Esophagus muscularis mucosa (tissue), 4 donors: ENCODE measurements around the gene FAM131B. TPM values are rescaled to one million over a fixed set of nuclear protein-coding genes. Genes with fewer than 3 reads are reported as not detected.

Experiments used
- DNase-seq: peaks from one replicate; pipeline ENCODE4 v3.0.0-alpha.2; 2017; ENCODE audit errors: extremely low spot score
- H3K27ac ChIP-seq, 4 donors: fragments of 200-600 bp; sonication (generic); replicated peaks in 1 of 4; 1 replicate in 3 of 4; 2 replicates in 1 of 4; pipeline ENCODE4 v1.5.1; 2016 to 2019; ENCODE audit warnings: mild to moderate bottlenecking in 1 of 4
- H3K27me3 ChIP-seq, 4 donors: fragments of 200-600 bp; sonication (generic); one replicate each; pipeline versions ENCODE4 v1.5.1 to v1.6.0; 2016 to 2019
- H3K36me3 ChIP-seq, 4 donors: fragments of 200-600 bp; sonication (generic); one replicate each; pipeline ENCODE4 v1.5.1; 2016 to 2019
- H3K4me1 ChIP-seq, 4 donors: fragments of 200-600 bp; sonication (generic); one replicate each; pipeline ENCODE4 v1.5.1; 2016 to 2019
- H3K4me3 ChIP-seq, 4 donors: fragments of 200-600 bp; sonication (generic); 1 replicate in 2 of 4; 2 replicates in 2 of 4; pipeline ENCODE4 v1.5.1; 2016 to 2019; ENCODE audit warnings: mild to moderate bottlenecking in 4 of 4, moderate library complexity in 1 of 4
- H3K9me3 ChIP-seq, 4 donors: fragments of 200-600 bp; sonication (generic); 1 replicate in 3 of 4; 2 replicates in 1 of 4; pipeline ENCODE4 v1.5.1; 2016 to 2019
- EP300 ChIP-seq: sonication (generic); formaldehyde crosslinking; IDR thresholded peaks from one replicate; pipeline ENCODE4 v1.6.1; 2017; ENCODE audit warnings: antibody characterized with exemption
- POLR2A ChIP-seq: fragments of 450-650 bp; IDR thresholded peaks from one replicate; pipeline ENCODE4 v1.6.1; 2017; ENCODE audit warnings: antibody characterized with exemption, moderate library complexity, mild to moderate bottlenecking, low read depth
- POLR2AphosphoS5 ChIP-seq, 2 donors: sonication (generic); formaldehyde crosslinking; IDR thresholded peaks; one replicate each; pipeline ENCODE4 v1.6.1; 2017; ENCODE audit warnings: antibody characterized with exemption in 2 of 2
- WGBS: methylation state at CpG from one replicate; pipeline ENCODE4 v1.1.5; 2018; 5-methylcytosine and 5-hydroxymethylcytosine counted together
- intact Hi-C: fragments of 100-400 bp; cut with DNase I; formaldehyde crosslinking; loops from one replicate; pipeline ENCODE4 v1.15.1; 2023
- total RNA-seq, 4 donors: library from RNA; depleted of rRNA; stranded (reverse); fragments of >200 nt; gene quantifications; one replicate each; pipeline versions ENCODE4 v1.1.0 to v1.2.1, GENCODE V29; 2016
- TF ChIP-seq, protein P1 (sequence below), 3 experiments: fragments of 200-600 bp in 2 of 3; fragments of 450-650 bp in 1 of 3; sonication (generic) in 2 of 3; IDR thresholded peaks; one replicate each; pipeline ENCODE4 v1.5.1; 2017 to 2019; ENCODE audit warnings: antibody characterized with exemption in 3 of 3, mild to moderate bottlenecking in 2 of 3, moderate library complexity in 1 of 3

FAM131B gene
- total RNA-seq, 4 donors from 2014 or later, result 0.42 to 2.0 (median 1.3) TPM

- Histone ChIP-seq H3K27me3 (no peaks in the 10 kb centered on the region), H3K27ac (peak overlapping the region; percentile 100), H3K4me1 (peaks cover 76 to 100% (median 100%) of the 10 kb centered on the region in 4 donors), H3K9me3 (no peaks in the 10 kb centered on the region), H3K36me3 (peaks cover 27 to 71% (median 53%) of the 10 kb centered on the region in 4 donors), H3K4me3 (no peak overlapping the region)
- 68% methylated on average over 9 of the region's 10 CpGs for WGBS
- TF ChIP-seq POLR2A, result no peak
- TF ChIP-seq, protein P1, sequence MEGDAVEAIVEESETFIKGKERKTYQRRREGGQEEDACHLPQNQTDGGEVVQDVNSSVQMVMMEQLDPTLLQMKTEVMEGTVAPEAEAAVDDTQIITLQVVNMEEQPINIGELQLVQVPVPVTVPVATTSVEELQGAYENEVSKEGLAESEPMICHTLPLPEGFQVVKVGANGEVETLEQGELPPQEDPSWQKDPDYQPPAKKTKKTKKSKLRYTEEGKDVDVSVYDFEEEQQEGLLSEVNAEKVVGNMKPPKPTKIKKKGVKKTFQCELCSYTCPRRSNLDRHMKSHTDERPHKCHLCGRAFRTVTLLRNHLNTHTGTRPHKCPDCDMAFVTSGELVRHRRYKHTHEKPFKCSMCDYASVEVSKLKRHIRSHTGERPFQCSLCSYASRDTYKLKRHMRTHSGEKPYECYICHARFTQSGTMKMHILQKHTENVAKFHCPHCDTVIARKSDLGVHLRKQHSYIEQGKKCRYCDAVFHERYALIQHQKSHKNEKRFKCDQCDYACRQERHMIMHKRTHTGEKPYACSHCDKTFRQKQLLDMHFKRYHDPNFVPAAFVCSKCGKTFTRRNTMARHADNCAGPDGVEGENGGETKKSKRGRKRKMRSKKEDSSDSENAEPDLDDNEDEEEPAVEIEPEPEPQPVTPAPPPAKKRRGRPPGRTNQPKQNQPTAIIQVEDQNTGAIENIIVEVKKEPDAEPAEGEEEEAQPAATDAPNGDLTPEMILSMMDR (IDR thresholded peaks at IDR 0.05), result no peak
- no peak for TF ChIP-seq EP300
- TF ChIP-seq POLR2AphosphoS5 (IDR thresholded peaks at IDR 0.05), result no peak
- intact Hi-C loops, result no loop called here
- DNase-seq, result no peak
These were observed 25.5 kb upstream of the FAM131B start for GRCh38 chr7:143388051-143388450.

DNA sequence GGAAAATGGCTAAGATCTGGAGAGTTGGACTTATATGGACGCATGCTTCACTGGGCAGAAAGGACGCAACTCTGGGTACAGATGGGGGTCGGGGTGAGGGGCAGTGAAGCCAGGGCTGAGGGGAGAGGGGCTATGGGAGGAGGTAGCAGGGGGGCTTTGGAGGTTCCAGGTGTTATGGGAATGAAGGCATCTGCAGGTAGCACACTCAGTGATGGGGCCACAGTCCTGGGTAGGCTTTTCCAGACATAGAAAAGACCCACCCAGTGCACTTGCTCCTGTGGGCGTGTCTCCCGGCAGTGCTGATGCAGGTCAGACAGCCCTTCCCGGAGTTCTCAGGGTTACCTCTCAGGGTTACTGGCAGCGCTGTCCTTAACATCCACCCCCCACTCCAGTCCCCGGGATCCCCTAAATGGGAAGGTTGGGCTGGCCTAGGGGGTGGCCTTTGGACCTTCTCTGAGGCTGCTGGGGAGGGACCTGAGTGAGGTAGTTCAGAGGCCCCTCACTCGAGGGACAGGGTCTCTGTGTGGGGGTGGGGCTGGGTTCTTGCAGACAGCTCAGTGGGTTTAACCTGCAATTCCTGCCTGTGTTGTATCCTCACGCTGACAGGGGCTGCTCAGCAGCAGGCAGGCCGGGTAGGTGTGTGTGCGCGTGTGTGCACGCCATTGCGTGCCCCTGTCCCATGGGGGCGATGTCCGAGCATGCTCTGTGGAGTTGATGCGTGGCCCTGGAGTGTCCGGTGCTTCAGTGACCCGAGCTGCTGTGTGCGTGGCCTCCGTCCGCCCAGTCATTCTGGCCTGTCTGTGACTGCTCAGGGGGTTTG, 24.9 kb upstream of the FAM131B start:
- no peaks in the 10 kb centered on the region for H3K9me3 ChIP-seq
- no peaks in the 10 kb centered on the region for H3K27me3 ChIP-seq
- TF ChIP-seq EP300, result no peak
- TF ChIP-seq POLR2A, result no peak
- TF ChIP-seq POLR2AphosphoS5 (IDR thresholded peaks at IDR 0.05), result peak in 1 of 2 donors; percentile 5
- TF ChIP-seq, protein P1 (IDR thresholded peaks at IDR 0.05), result no peak
- DNase-seq, result no peak
- intact Hi-C loops, result no loop called here
- WGBS, result 69% methylated on average over 13 of the region's 23 CpGs
- peak overlapping the region; percentile 100 for H3K27ac ChIP-seq
- peak overlapping the region in 2 of 4 donors; percentile 1 to 28 for H3K4me3 ChIP-seq
- H3K4me1 ChIP-seq, result peaks cover 76 to 100% (median 100%) of the 10 kb centered on the region in 4 donors
- H3K36me3 ChIP-seq, result peaks cover 27 to 73% (median 56%) of the 10 kb centered on the region in 4 donors

DNA sequence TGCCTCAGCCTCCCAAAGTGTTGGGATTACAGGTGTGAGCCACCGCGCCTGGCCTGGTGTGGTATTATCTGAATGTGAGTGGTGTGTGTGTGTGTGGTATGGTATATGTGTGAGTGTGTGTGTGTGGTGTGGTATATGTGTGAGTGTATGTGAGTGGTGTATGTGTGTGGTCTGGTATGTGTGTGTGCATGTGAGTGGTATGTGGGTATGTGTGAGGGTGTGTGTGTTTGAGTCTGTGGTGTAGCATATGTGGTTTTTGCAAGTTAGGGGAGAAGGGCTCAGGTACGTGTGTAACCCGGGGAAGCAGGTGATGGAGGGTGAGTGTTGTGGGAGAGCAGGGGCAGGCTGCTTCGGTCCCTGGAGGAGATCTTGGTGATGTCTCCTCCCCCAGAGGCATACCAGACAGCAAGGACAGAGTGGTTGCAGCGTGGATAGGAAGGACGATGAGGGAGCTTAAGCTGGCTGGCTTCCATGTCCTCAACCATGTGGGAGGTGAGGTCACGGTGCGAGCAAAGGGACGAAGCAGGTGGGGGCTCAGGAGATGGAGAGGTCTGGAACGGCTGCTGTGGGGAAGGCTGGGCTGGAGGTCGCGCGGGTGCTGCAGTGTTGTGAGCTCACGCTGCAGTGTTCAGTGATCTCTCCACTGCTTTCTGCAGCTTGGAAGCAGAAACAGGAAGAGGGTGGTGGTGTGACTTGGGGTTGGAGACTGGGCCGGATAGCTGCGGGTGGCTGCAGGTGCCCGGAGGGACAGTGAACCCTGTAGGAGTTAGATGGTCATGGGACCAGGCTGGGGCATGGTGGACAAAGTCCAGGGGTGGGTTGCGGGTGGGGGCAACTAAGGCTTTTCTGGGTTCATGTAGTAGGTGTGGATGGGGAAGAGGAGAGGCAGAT, 23.6 kb upstream of the FAM131B start:
- WGBS, result 34% methylated on average over 19 of the region's 19 CpGs
- H3K4me1 ChIP-seq, result peaks cover 66 to 94% (median 92%) of the 10 kb centered on the region in 4 donors
- TF ChIP-seq POLR2A (no peak), POLR2AphosphoS5 (IDR thresholded peaks at IDR 0.05) (peak in 1 of 2 donors; percentile 55)
- H3K36me3 ChIP-seq, result peaks cover 27 to 68% (median 54%) of the 10 kb centered on the region in 4 donors
- intact Hi-C loops, result no loop called here
- no peak for DNase-seq
- no peaks in the 10 kb centered on the region for H3K9me3 ChIP-seq
- peak overlapping the region; percentile 100 for H3K27ac ChIP-seq
- peak overlapping the region; percentile 14 to 37 (median 28) for H3K4me3 ChIP-seq
- H3K27me3 ChIP-seq, result no peaks in the 10 kb centered on the region

- Histone ChIP-seq H3K36me3 (peaks cover 22 to 56% (median 43%) of the 10 kb centered on the region in 4 donors), H3K9me3 (no peaks in the 10 kb centered on the region), H3K4me3 (peak overlapping the region; percentile 74 to 99 (median 98)), H3K27ac (peak overlapping the region; percentile 100), H3K27me3 (no peaks in the 10 kb centered on the region), H3K4me1 (peaks cover 61 to 83% (median 81%) of the 10 kb centered on the region in 4 donors)
- intact Hi-C loops, result no loop called here
- TF ChIP-seq POLR2AphosphoS5 (IDR thresholded peaks at IDR 0.05) (peak in 1 of 2 donors; percentile 48), POLR2A (no peak), EP300 (no peak)
- TF ChIP-seq, protein P1 (IDR thresholded peaks at IDR 0.05), result no peak
- 46% methylated on average over 14 of the region's 14 CpGs for WGBS
- DNase-seq, result no peak
These were observed 22.4 kb upstream of the FAM131B start for GRCh38 chr7:143384661-143385631.
